GM18861 (cell line): Measurements from ENCODE around the gene GON4L.
"Not testable (repeated sequence)": the region's sequence is repeated elsewhere in the genome, so short reads cannot be mapped to it uniquely, and the experiment has no call there.

Experiments
- ATAC-seq: cut with Tn5 transposase; IDR thresholded peaks from one replicate; pipeline ENCODE4 v1.9.1; 2021; ENCODE audit not compliant: unreplicated experiment

Gene GON4L

DNA sequence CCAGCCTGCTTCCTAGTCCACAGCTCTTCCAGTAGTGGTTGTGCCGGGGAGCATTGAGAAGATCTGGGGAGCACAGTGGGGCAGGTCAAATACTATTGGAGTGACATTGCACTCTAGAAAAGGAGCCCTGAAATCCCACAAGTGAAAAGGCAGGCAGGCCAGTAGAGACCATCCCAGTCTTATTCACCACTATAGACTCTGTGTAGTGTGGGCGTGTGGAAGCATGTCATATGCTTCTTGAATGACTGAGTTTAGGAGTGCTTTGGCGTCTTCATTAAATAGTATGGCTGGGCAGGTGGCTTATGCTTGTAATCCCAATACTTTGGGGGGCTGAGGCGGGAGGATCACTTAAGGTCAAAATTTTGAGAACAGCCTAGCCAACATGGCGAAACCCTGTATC is 152.6 kb downstream of the GON4L start:
- ATAC-seq = not testable (repeated sequence)

DNA sequence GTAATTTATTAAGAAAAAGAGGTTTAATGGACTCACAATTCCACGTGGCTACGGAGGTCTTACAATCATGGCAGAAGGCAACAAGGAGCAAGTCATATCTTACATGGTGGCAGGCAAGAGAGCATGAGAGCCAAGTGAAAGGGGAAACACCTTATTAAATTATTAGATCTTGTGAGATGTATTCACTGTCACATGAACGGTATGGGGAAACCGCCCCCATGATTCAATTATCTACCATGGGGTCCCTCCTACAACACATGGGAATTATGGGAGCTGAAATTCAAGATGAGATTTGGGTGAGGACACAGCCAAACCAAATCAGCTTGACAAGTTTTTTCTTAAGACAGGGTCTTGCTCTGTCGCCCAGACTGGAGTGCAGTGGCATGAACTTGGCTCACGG is 153.8 kb downstream of the GON4L start:
- ATAC-seq = no peak

DNA sequence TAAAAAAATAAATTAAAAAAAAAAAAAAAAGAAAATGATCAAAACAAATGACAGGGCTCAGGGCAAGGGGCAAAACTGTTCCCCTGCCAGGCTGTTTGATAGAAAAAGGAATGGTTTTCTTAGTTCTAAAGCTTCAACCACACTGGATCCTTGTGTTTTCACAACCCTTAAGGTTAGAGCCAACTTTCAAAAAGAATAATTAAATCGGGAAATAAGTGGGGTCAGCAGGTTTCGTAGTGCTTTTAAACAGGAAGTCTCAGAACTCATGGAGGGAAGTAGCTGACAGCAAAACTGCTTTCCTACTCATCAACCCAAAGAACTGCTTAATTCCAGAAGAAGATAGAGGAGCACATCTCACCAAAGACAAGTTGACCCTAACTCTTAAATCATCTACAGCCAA is 155.3 kb downstream of the GON4L start:
- ATAC-seq = not testable (repeated sequence)
